ENCODE data around the gene MORN1.

DNA sequence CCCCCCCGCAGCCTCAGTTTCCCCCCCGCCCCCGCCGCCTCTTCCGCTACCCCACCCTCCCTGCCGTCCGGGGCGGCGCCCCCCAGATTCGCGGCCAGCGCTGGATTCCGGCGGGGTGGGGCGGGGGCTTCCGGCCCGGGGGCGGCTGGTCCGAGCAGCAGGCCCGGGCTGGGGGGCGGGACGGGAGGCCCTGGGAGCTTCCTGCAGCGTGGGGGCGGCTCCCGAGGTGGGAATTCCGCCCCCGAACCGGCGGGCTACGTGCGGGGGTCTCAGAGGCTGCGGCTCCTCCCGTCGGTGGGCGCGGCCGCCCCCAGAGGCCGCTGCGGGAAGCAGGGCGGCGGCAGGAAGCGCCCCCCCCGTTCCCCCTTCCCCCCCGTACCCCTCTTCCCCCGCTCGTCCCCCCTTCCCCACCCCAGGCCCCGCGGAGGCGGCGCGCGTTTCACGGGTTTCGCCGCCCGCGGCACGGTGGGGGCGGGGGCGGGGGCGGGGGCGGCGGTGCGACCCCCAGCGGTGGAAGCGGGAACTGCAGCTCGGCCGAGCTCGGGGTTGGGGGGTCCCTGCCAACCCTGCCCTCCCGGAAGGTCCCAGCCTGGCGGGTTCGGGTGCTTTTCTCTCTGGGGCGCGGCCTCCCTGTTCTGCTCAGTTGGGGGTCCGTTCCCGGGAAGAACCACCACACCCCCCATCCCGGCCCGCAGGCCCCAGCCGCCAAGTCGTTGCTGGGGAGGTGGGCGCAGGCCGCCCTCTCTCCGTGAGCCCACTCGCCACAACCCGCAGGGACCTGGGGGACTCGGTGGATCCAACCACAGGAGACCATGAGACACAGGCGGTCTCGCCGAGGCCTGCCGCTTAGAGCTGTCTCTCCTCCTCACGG is 76.3 kb downstream of the MORN1 start:
- TF ChIP-seq, protein P1, sequence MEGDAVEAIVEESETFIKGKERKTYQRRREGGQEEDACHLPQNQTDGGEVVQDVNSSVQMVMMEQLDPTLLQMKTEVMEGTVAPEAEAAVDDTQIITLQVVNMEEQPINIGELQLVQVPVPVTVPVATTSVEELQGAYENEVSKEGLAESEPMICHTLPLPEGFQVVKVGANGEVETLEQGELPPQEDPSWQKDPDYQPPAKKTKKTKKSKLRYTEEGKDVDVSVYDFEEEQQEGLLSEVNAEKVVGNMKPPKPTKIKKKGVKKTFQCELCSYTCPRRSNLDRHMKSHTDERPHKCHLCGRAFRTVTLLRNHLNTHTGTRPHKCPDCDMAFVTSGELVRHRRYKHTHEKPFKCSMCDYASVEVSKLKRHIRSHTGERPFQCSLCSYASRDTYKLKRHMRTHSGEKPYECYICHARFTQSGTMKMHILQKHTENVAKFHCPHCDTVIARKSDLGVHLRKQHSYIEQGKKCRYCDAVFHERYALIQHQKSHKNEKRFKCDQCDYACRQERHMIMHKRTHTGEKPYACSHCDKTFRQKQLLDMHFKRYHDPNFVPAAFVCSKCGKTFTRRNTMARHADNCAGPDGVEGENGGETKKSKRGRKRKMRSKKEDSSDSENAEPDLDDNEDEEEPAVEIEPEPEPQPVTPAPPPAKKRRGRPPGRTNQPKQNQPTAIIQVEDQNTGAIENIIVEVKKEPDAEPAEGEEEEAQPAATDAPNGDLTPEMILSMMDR (IDR thresholded peaks at IDR 0.05): peak; percentile 65 to 100 (median 72)
- TF ChIP-seq POLR2A (IDR thresholded peaks at IDR 0.05): no peak
